HUES6 (cell line): Measurements from ENCODE around the gene DDAH1.

Experiments
- H3K27ac ChIP-seq: 2 replicates; pipeline ENCODE4 v1.7.0; 2013; ENCODE audit warnings: low read depth, mild to moderate bottlenecking, low read length, inconsistent platforms
- H3K27me3 ChIP-seq: 2 replicates; pipeline ENCODE4 v1.6.1; 2013; ENCODE audit warnings: low read length; ENCODE audit not compliant: control insufficient read depth, insufficient read depth
- H3K36me3 ChIP-seq: 2 replicates; pipeline ENCODE4 v1.6.1; 2013; ENCODE audit warnings: low read length; ENCODE audit not compliant: control insufficient read depth, insufficient read depth
- H3K4me1 ChIP-seq: 2 replicates; pipeline ENCODE4 v1.6.1; 2013; ENCODE audit warnings: low read length; ENCODE audit not compliant: control insufficient read depth, insufficient read depth
- H3K4me3 ChIP-seq: 2 replicates; pipeline ENCODE4 v1.5.1; 2013; ENCODE audit warnings: low read depth, low read length
- H3K9ac ChIP-seq: one replicate; pipeline ENCODE4 v1.6.1; 2013; ENCODE audit warnings: mild to moderate bottlenecking, low read length
- H3K9me3 ChIP-seq: 2 replicates; pipeline ENCODE4 v1.6.1; 2013; ENCODE audit warnings: low read depth, low read length; ENCODE audit not compliant: control insufficient read depth, insufficient read depth

DDAH1 gene

DNA sequence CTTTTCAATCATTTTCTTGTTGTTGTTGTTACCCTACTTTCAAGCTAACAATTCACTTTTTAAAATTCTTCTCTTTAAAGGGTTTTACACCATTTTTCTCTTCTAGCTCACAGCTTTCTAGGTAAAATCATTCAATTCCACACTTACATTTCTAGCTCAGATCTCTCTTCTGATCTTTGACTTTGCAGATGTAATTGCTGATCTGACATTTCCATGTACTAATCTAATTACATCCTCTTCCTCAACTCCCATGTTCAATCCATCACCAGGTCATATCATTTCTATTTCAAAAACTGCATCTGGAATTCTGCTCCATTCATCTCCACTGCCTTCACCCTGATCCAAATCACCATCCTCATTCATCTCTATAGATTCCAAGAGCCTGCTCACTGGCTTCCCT lies 191.6 kb downstream of the DDAH1 start:
- H3K27ac ChIP-seq: no peak overlapping the region
- H3K27me3 ChIP-seq: no peaks in the 10 kb centered on the region
- H3K36me3 ChIP-seq: peaks cover 46% of the 10 kb centered on the region
- H3K4me3 ChIP-seq: no peak overlapping the region
- no peak overlapping the region for H3K9ac ChIP-seq
- peaks cover 10% of the 10 kb centered on the region; the same call in 1 of the 2 replicates for H3K4me1 ChIP-seq
- no peaks in the 10 kb centered on the region for H3K9me3 ChIP-seq

DNA sequence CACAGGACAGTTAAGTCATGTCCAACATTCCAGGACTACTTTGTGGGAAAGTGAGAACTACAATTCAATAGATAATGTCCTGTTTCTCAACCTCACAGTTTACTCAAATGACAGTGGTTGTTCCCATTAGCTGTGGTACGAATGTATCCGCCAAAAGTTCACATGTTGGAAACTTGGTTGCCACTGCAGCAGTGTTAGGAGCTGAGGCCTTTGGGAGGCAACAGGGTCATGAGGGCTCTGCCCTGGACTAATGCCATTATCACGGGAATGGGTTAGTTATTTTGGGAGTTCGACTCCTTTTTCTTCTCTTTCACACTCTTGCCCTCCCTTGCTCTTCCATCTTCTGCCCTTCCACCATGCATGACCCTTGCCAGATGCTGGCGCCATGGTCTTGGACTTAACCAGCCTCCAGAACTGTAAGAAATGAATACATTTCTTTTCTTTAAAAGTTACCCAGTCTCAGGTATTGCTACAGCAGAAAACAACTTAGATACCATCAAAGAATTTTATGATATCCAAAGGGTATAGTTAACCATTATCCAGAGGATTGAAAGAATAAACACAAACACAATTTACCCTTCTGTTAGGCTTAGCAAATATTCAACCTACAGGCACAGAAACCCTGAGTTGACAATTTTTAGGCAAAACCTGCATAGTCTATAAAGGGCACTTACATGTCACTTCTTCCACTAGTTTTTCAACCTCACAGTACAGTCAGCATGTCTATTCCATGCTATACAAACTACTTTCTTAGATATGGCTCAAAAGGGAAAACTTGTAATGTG lies 196.0 kb downstream of the DDAH1 start:
- H3K27me3 ChIP-seq: no peaks in the 10 kb centered on the region
- no peak overlapping the region for H3K9ac ChIP-seq
- H3K9me3 ChIP-seq: no peaks in the 10 kb centered on the region
- H3K27ac ChIP-seq: no peak overlapping the region
- H3K36me3 ChIP-seq: peaks cover 75% of the 10 kb centered on the region
- H3K4me3 ChIP-seq: no peak overlapping the region
- no peaks in the 10 kb centered on the region for H3K4me1 ChIP-seq
